ENCODE results near the gene TRAPPC14.

The TRAPPC14 gene

DNA sequence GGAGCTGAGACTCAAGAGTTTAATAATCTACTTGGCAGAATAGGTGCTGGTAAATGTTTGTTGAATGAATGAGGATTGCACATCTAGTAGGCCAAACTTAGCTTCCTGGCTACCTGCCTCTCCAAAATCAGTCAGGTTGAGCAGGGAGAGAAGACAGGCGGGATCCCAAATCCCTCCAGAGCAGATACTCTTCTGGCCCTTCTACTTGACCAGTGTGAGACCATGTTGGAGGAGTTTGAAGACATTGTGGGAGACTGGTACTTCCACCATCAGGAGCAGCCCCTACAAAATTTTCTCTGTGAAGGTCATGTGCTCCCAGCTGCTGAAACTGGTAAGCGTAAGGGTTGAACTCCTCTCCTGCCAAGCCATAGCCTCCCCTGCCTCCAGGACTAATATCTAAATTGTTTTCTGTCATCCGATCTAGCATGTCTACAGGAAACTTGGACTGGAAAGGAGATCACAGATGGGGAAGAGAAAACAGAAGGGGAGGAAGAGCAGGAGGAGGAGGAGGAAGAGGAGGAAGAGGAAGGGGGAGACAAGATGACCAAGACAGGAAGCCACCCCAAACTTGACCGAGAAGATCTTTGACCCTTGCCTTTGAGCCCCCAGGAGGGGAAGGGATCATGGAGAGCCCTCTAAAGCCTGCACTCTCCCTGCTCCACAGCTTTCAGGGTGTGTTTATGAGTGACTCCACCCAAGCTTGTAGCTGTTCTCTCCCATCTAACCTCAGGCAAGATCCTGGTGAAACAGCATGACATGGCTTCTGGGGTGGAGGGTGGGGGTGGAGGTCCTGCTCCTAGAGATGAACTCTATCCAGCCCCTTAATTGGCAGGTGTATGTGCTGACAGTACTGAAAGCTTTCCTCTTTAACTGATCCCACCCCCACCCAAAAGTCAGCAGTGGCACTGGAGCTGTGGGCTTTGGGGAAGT is 34.0 kb downstream of the TRAPPC14 start:
- TF ChIP-seq, protein P1, sequence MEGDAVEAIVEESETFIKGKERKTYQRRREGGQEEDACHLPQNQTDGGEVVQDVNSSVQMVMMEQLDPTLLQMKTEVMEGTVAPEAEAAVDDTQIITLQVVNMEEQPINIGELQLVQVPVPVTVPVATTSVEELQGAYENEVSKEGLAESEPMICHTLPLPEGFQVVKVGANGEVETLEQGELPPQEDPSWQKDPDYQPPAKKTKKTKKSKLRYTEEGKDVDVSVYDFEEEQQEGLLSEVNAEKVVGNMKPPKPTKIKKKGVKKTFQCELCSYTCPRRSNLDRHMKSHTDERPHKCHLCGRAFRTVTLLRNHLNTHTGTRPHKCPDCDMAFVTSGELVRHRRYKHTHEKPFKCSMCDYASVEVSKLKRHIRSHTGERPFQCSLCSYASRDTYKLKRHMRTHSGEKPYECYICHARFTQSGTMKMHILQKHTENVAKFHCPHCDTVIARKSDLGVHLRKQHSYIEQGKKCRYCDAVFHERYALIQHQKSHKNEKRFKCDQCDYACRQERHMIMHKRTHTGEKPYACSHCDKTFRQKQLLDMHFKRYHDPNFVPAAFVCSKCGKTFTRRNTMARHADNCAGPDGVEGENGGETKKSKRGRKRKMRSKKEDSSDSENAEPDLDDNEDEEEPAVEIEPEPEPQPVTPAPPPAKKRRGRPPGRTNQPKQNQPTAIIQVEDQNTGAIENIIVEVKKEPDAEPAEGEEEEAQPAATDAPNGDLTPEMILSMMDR (IDR thresholded peaks at IDR 0.05; ENCODE audit: low read depth, low read length), result no peak
- no peak overlapping the region for H3K4me3 ChIP-seq (ENCODE audit: low read depth, low read length)

DNA sequence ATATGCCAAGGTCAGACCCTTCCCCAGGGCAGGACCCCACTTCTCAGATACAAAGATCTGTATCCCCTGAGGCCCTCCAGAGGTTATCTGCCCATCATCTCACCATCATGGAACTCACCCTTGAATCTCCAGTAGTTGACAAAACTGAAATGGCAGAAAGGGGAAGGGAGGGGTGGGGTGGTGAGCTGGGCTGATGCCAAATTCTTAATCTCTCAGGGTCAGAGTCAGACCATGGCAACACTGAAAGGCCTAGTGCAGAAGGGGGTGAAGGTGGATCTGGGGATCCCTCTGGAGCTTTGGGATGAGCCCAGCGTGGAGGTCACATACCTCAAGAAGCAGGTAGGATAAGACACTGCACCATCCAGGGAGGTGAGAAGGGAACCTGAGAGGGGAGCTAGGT is 36.0 kb downstream of the TRAPPC14 start:
- H3K4me3 ChIP-seq (ENCODE audit: low read depth, low read length), result no peak overlapping the region
- TF ChIP-seq, protein P1 (IDR thresholded peaks at IDR 0.05; ENCODE audit: low read depth, low read length), result no peak

DNA sequence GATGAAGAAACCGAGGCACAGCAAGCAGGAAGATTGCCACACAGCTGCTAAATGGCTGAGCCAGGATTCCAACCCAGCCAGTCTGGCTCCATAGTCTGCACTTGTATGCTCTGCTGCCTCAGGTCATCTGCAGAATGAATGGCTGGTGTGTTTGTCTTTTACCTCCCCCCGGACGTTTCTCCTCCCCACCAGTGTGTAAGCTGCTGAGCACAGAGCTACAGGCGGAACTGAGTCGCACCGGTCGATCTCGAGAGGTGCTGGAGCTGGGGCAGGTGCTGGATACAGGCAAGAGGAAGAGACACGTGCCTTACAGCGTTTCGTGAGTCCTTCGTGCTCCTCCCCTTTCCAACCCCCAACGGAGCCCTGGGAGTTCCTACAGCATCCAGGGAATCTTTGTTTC is 36.5 kb downstream of the TRAPPC14 start:
- TF ChIP-seq, protein P1 (IDR thresholded peaks at IDR 0.05; ENCODE audit: low read depth, low read length), result no peak
- H3K4me3 ChIP-seq (ENCODE audit: low read depth, low read length), result no peak overlapping the region

DNA sequence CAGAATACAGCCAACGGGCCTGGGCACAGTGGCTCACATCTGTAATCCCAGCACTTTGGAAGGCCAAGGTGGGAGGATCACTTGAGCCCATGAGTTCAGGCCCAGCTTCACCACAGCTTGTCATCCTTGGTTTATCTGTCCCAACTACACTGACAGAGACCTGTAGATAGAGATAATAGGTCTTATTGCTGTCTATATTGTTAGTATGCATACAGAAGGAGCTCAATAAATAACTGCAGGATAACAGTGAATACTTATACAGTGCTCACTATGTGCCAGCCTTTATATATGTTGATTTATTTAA is 37.8 kb downstream of the TRAPPC14 start:
- TF ChIP-seq, protein P1 (IDR thresholded peaks at IDR 0.05; ENCODE audit: low read depth, low read length), result no peak
- peak overlapping the region; percentile 87 for H3K4me3 ChIP-seq (ENCODE audit: low read depth, low read length)

DNA sequence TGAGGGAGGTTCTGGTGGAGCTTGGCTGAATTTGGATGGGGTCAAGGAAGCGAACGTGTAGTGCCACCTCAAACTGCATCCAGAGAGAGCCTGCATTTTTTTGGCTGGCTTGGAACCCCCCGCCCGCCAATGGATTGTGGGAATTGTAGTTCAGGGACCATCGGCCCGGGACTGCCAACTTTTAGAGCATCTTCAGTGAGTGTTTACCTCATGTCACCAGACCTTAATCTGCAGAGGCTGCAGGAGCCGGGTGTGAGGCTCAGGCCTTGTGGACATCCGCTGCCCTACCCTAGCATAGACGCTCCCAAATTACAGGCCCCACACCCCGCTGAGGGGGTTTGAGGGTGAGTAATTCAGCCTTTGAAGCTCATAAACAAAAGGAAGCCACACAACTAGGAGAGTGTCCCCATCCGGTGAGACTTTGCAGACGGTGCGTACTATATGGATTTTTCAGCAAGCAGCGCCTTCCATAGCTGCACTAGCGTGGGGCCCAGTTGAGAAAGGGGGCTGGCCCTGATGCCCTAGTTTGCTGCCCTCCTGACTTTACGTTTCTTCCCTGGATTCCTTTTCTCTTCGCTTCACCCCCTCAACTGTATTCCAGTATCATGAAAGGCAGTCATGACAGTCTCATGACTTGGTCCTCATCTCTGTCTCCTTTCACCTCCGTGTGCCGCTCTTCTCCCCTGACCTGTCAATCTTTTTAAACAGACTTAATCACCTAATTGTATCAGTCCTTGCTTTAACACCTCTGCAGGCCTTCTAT is 38.4 kb downstream of the TRAPPC14 start:
- peak overlapping the region; percentile 87 for H3K4me3 ChIP-seq (ENCODE audit: low read depth, low read length)
- TF ChIP-seq, protein P1 (IDR thresholded peaks at IDR 0.05; ENCODE audit: low read depth, low read length), result no peak

DNA sequence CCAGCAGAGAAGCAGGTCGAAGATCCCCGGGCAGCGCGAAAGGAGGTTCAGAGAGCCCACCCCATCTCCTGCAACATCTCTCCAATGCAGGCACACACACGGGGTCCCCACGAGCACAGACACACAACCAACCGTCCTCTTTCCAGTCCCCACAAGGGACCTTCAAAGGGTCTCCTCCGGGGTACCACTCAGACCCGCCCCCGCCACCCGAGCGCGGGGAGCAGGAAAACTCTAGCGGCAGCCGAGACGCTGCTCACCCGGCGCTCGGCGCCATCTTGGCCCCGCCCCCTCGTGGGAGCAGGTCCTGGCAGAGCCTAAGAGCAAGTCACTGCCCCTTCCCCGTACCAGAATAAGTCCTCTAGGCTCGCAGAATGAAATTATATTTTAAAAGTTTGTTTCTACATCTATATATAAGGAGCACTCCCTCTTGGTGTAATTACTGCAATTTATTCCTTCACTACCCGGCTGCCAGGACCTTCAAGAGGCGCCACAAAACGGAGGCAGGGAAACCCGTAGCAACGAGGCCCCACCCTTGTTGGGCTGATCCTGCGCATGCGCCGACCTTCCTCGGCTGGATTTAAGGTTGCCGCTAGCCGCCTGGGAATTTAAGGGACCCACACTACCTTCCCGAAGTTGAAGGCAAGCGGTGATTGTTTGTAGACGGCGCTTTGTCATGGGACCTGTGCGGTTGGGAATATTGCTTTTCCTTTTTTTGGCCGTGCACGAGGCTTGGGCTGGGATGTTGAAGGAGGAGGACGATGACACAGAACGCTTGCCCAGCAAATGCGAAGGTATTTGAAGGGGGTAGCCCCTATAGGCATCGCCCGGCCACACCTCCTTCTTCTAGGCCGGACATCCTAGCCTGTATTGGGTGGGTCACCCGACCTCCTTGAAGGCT is 39.2 kb downstream of the TRAPPC14 start, which contains the start of the genes CNPY4 and TAF6:
TSS of gene CNPY4 (plus strand) at position 563 of the 898 bp plus-strand sequence. CDS start at position 674, 111 bp downstream.
TSS of gene TAF6 (minus strand) at position 287 of the 898 bp plus-strand sequence. CDS start 5,149 bp downstream, outside the sequence.
- TF ChIP-seq, protein P1 (IDR thresholded peaks at IDR 0.05; ENCODE audit: low read depth, low read length), result no peak
- peak within 1 kb of the TSS; percentile 87 for H3K4me3 ChIP-seq (ENCODE audit: low read depth, low read length)

Data from WI38 (cell line).